Neural cell (in vitro differentiated cells): ENCODE data around the gene IFTAP. TPM values are rescaled to one million over a fixed set of nuclear protein-coding genes. Genes with fewer than 3 reads are reported as not detected.

Source experiments
- H2AFZ ChIP-seq: fragments of 200-600, 300-800 bp; sonication (generic), shearing (Covaris generic); 2 replicates; pipeline ENCODE4 v1.6.0; 2014; ENCODE audit warnings: low read depth, mild to moderate bottlenecking, antibody characterized with exemption, low read length, moderate library complexity
- H3F3A ChIP-seq: fragments of 200-600 bp; shearing (Covaris generic); 2 replicates; pipeline ENCODE4 v1.6.1; 2016; ENCODE audit warnings: mild to moderate bottlenecking, moderate library complexity, mixed read lengths, antibody characterized with exemption, low read length; ENCODE audit not compliant: insufficient read depth, poor library complexity, severe bottlenecking
- H3K27ac ChIP-seq: fragments of 200-600, 300-800 bp; sonication (generic), shearing (Covaris generic); 2 replicates; pipeline ENCODE4 v1.5.1; 2014; ENCODE audit warnings: mild to moderate bottlenecking, low read length, moderate library complexity
- H3K27me3 ChIP-seq: fragments of 300-800, 200-600 bp; sonication (generic), shearing (Covaris generic); 2 replicates; pipeline ENCODE4 v1.6.0; 2014; ENCODE audit warnings: mild to moderate bottlenecking, low read depth, low read length, moderate library complexity; ENCODE audit not compliant: insufficient read depth
- H3K36me3 ChIP-seq: fragments of 300-800, 200-600 bp; sonication (generic), shearing (Covaris generic); 2 replicates; pipeline ENCODE4 v1.5.1; 2014; ENCODE audit warnings: mild to moderate bottlenecking, antibody characterized with exemption, low read length, moderate library complexity; ENCODE audit not compliant: insufficient read depth
- H3K4me2 ChIP-seq: fragments of 300-800, 200-600 bp; sonication (generic), shearing (Covaris generic); 2 replicates; pipeline ENCODE4 v1.6.0; 2014; ENCODE audit warnings: mild to moderate bottlenecking, low read length
- H3K4me3 ChIP-seq: fragments of 300-800, 200-600 bp; sonication (generic), shearing (Covaris generic); 2 replicates; pipeline ENCODE4 v1.5.1; 2014; ENCODE audit warnings: mild to moderate bottlenecking, low read length, moderate library complexity
- H3K79me2 ChIP-seq: fragments of 200-600 bp; shearing (Covaris generic); replicated peaks from 2 replicates; pipeline ENCODE4 v1.6.0; 2014; ENCODE audit warnings: mild to moderate bottlenecking, low read length, moderate library complexity; ENCODE audit not compliant: insufficient read depth
- H3K9ac ChIP-seq: fragments of 300-800, 200-600 bp; sonication (generic), shearing (Covaris generic); 2 replicates; pipeline ENCODE4 v1.6.1; 2016; ENCODE audit warnings: mild to moderate bottlenecking, low read length, mixed read lengths
- H3K9me2 ChIP-seq: fragments of 200-600 bp; shearing (Covaris generic); 2 replicates; pipeline ENCODE4 v1.6.1; 2016; ENCODE audit warnings: mild to moderate bottlenecking, low read length, mixed read lengths; ENCODE audit not compliant: insufficient read depth
- H3K9me3 ChIP-seq: fragments of 200-600, 300-800 bp; sonication (generic), shearing (Covaris generic); 2 replicates; pipeline ENCODE4 v1.6.1; 2016; ENCODE audit warnings: mild to moderate bottlenecking, mixed run types, low read length, moderate library complexity, mixed read lengths
- H4K20me1 ChIP-seq: fragments of 200-600 bp; shearing (Covaris generic); 2 replicates; pipeline ENCODE4 v1.6.1; 2016; ENCODE audit warnings: mild to moderate bottlenecking, mixed run types; ENCODE audit not compliant: insufficient read depth
- CTCF ChIP-seq: fragments of 450-650 bp; IDR thresholded peaks from 2 replicates; pipeline ENCODE4 v1.5.1; 2014; ENCODE audit warnings: antibody characterized with exemption, mild to moderate bottlenecking, moderate library complexity; ENCODE audit not compliant: poor library complexity, severe bottlenecking
- EP300 ChIP-seq: fragments of 450-650 bp; conservative IDR thresholded peaks from 2 replicates; pipeline ENCODE4 v1.6.1; 2014; ENCODE audit warnings: antibody characterized with exemption, mild to moderate bottlenecking, moderate library complexity; ENCODE audit not compliant: poor library complexity, severe bottlenecking
- EZH2 ChIP-seq: fragments of 200-600, 300-800 bp; shearing (Covaris generic), sonication (generic); IDR thresholded peaks from 2 replicates; pipeline ENCODE4 v1.6.1; 2014; ENCODE audit warnings: antibody characterized with exemption, low read length, borderline replicate concordance, mild to moderate bottlenecking; ENCODE audit not compliant: insufficient read depth, poor library complexity, severe bottlenecking
- MXI1 ChIP-seq: fragments of 450-650 bp; conservative IDR thresholded peaks from 2 replicates; pipeline ENCODE4 v1.6.1; 2014; ENCODE audit warnings: antibody characterized with exemption, mild to moderate bottlenecking; ENCODE audit not compliant: poor library complexity, severe bottlenecking
- POLR2AphosphoS5 ChIP-seq: IDR thresholded peaks from 2 replicates; pipeline ENCODE4 v1.6.1; 2012
- RAD21 ChIP-seq: fragments of 450-650 bp; conservative IDR thresholded peaks from 2 replicates; pipeline ENCODE4 v1.6.1; 2014; ENCODE audit warnings: antibody characterized with exemption, mild to moderate bottlenecking, moderate library complexity
- REST ChIP-seq: IDR thresholded peaks from 2 replicates; pipeline ENCODE4 v1.6.1; 2012; ENCODE audit warnings: borderline replicate concordance
- SMC3 ChIP-seq: fragments of 450-650 bp; conservative IDR thresholded peaks from 2 replicates; pipeline ENCODE4 v1.6.1; 2014; ENCODE audit warnings: antibody characterized with exemption, mild to moderate bottlenecking, moderate library complexity; ENCODE audit not compliant: poor library complexity
- TAF1 ChIP-seq: IDR thresholded peaks from 2 replicates; pipeline ENCODE4 v1.6.1; 2012; ENCODE audit warnings: low read depth
- polyA plus RNA-seq: library from polyadenylated mRNA; depleted of rRNA; stranded (reverse); fragments of >200 nt; gene quantifications from 2 replicates; pipeline ENCODE4 v1.2.3, GENCODE V29; 2014

The IFTAP gene
- polyA plus RNA-seq, 1 donor from 2014 or later = 71.9 TPM

GRCh38 chr11:36596880-36597279 is 2.6 kb downstream of the IFTAP start:
- H3K9me2 ChIP-seq = no peaks in the 10 kb centered on the region
- no peak overlapping the region for H3K4me2 ChIP-seq
- TF ChIP-seq CTCF = no peak
- no peak for TF ChIP-seq SMC3
- TF ChIP-seq MXI1 = no peak
- TF ChIP-seq TAF1 = no peak
- TF ChIP-seq EP300 = no peak
- TF ChIP-seq RAD21 = no peak
- no peak for TF ChIP-seq EZH2
- no peak for TF ChIP-seq REST
- no peak for TF ChIP-seq POLR2AphosphoS5
- H3K27me3 ChIP-seq = no peaks in the 10 kb centered on the region
- H4K20me1 ChIP-seq = no peaks in the 10 kb centered on the region
- H3F3A ChIP-seq = no peaks in the 10 kb centered on the region
- H3K27ac ChIP-seq = no peak overlapping the region
- peaks cover 11% of the 10 kb centered on the region for H3K79me2 ChIP-seq
- no peaks in the 10 kb centered on the region for H3K36me3 ChIP-seq
- H2AFZ ChIP-seq = no peak overlapping the region
- H3K9me3 ChIP-seq = no peaks in the 10 kb centered on the region
- no peak overlapping the region for H3K9ac ChIP-seq
- H3K4me3 ChIP-seq = peak overlapping the region; percentile 1

GRCh38 chr11:36598051-36598450 is 3.7 kb downstream of the IFTAP start, which contains the start of gene RAG2:
Gene RAG2, minus strand, starts transcription at chr11:36598236. Its CDS starts 4,068 bp downstream, at chr11:36594168.
- no peak within 1 kb of the TSS for H3K4me3 ChIP-seq
- TF ChIP-seq REST (no peak), SMC3 (no peak), EP300 (no peak), TAF1 (no peak), EZH2 (no peak), RAD21 (no peak), MXI1 (no peak), CTCF (no peak), POLR2AphosphoS5 (no peak)
- H3K4me2 ChIP-seq = no peak within 1 kb of the TSS
- H3K27me3 ChIP-seq = no peaks in the 10 kb centered on the region
- H3K9ac ChIP-seq = no peak within 1 kb of the TSS
- H3K9me3 ChIP-seq = no peaks in the 10 kb centered on the region
- peaks cover 11% of the 10 kb centered on the region for H3K79me2 ChIP-seq
- H3K9me2 ChIP-seq = no peaks in the 10 kb centered on the region
- H3F3A ChIP-seq = no peaks in the 10 kb centered on the region
- H3K27ac ChIP-seq = no peak within 1 kb of the TSS
- H4K20me1 ChIP-seq = no peaks in the 10 kb centered on the region
- H3K36me3 ChIP-seq = no peaks in the 10 kb centered on the region
- H2AFZ ChIP-seq = no peak within 1 kb of the TSS
